Renal cortex interstitium (tissue), 3 donors: Measurements from ENCODE around the gene ZNF365. TPM values are rescaled to one million over a fixed set of nuclear protein-coding genes. Genes with fewer than 3 reads are reported as not detected.

Source experiments
- polyA plus RNA-seq, 3 donors: library from polyadenylated mRNA; unstranded; fragments of 120-200 nt; gene quantifications; one replicate each; pipeline ENCODE4 v1.2.1, GENCODE V29; 2013; ENCODE audit not compliant: insufficient read length in 3 of 3

The ZNF365 gene
- polyA plus RNA-seq, 3 donors = 0.36 to 0.50 (median 0.46) TPM

Other genes starting within 250 kb of the ZNF365 start
- 10 to 100 TPM; 11.2 to 13.9 (median 11.6) TPM for gene RTKN2, start 105.5 kb upstream of the ZNF365 start, polyA plus RNA-seq